GM18499 (cell line): ENCODE measurements around the gene GGT6.
"Not testable (repeated sequence)": the region's sequence is repeated elsewhere in the genome, so short reads cannot be mapped to it uniquely, and the experiment has no call there.

Experiments
- ATAC-seq: cut with Tn5 transposase; IDR thresholded peaks from one replicate; pipeline ENCODE4 v1.9.1; 2021; ENCODE audit warnings: moderate number of reproducible peaks; ENCODE audit not compliant: insufficient read depth, unreplicated experiment

GGT6 gene, protein sequence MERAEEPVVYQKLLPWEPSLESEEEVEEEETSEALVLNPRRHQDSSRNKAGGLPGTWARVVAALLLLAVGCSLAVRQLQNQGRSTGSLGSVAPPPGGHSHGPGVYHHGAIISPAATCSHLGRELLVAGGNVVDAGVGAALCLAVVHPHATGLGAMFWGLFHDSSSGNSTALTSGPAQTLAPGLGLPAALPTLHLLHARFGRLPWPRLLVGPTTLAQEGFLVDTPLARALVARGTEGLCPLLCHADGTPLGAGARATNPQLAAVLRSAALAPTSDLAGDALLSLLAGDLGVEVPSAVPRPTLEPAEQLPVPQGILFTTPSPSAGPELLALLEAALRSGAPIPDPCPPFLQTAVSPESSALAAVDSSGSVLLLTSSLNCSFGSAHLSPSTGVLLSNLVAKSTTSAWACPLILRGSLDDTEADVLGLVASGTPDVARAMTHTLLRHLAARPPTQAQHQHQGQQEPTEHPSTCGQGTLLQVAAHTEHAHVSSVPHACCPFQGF

DNA sequence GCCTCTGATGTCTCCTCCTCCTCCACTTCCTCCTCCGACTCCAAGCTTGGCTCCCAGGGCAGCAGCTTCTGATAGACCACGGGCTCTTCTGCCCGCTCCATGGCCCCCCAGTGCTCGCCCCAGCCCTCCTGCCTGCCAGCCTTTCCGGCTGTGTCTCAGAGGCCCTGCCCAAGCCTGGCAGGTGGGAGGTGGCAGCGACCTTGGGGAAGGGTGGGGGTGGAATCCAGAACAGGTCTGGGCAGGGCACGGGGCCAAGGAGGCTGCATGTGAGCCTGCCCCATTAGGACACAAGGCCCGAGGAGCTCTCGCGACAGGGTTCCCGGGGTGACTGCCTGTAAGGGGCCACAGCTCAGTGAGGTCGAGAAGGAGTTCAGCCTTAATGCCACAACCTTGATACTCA lies at the start of gene GGT6:
TSS of gene GGT6 (minus strand) at position 157 of the 400 bp plus-strand sequence. CDS start at position 101, 56 bp downstream.
- no peak for ATAC-seq

DNA sequence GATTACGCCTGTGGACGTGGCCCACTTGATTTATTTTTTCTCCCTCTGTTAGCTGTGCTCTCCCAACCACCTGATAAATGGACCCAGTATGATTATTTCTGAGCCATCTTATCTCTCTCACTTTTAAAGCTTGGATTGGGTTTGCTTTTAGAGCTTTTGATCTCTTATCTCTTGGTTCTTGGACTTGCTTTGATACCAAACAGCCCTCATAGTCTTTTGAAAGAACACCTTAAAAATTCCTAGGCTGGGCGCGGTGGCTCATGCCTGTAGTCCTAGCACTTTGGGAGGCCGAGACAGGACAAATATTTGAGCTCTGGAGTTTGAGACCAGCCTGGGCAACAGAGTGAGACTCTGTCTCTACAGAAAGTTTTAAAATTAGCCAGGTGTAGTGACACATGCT lies 49.8 kb upstream of the GGT6 start:
- ATAC-seq, result no peak

DNA sequence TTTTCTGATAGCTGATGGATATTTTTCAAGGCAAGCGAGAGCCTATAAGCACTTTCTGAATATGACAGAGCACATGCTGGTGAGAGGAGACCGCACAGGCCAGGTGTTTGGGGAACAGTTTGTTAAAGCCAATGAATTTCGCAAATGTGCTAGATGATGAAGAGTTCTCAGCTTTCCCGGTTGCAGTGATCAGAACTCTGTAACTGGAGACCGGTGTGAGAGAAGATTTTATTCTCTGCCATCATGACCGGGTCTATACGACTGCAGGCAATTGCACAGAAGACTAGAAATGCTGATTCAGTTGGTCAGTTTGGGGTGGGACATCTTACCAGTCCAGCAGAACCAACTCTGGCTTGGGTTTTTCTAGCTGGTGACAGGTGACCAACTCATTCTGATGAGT lies 49.4 kb upstream of the GGT6 start:
- no peak for ATAC-seq

DNA sequence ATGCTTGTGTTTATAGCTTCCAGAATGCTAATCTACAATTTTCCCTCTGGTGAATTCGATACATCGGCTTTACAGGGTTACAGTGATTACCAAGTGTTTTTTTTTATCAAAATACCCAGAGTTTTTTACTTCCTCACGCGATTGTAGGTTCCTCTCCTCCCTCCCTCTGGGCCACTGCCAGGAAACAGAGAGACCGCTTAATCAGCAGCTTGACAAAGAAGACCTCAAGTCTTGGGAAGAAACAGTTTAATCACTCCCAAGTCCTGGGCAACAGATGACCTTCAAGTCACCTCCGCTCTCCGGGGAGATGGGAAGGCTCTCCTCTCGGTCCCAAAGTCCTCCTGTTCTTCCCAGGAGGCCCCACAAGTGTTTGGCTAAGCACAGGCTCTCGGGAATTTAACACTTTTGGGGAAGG lies 47.4 kb upstream of the GGT6 start:
- no peak for ATAC-seq

DNA sequence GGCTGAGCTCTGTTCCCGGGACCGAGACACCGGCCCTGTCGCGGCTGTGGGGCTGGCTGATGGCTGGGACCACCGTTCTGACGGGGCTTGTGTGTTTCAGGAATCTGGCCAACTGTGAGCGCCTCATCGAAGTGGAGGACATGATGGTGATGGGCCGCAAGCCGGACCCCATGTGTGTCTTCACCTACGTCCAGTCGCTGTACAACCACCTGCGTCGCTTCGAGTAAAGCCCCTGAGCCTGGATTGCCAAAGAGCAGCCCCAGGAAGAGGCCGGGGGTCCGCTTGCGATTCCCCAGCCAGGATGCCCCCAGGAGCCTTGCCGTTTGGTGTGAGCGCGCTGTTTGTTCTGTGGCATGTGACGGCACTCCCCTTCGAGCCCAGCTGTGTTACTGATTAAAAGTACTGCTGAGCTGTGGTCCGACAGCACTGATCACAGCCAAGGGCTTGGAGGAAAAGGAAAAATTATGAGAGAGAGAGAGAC lies 46.9 kb upstream of the GGT6 start:
- no peak for ATAC-seq

DNA sequence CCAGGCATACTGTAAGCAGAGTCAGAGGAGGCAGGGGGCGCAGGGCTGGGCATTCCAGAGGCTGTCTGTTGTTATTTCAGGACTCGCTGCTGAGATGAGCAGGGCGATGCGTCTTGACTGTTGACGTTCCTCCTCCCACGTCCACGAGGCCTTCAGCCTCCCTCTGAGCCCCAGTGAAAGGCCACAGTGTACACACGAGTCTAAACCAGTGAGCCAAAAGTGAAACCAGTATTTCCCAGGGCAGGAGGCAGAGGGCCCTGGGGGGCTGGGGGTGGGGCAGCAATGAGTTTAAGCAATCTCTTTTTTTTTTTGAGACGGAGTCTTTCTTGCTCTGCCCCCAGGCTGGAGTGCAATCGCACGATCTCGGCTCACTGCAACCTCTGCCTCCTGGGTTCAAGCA lies 45.4 kb upstream of the GGT6 start:
- no peak for ATAC-seq

DNA sequence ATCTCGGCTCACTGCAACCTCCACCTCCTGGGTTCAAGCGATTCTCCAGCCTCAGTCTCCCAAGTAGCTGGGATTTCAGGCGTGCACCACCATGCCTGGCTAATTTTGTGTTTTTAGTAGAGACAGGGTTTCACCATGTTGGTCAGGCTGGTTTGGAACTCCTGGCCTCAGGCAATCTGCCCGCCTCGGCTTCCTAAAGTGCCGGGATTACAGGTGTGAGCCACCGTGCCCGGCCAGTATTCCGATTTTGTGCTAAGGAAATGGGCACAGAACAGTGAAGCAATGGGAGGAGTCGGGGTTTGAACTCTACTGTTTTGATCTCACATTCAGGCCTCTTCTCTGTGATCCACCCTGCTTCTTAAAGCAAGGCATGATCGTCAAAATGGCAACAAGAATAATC lies 44.4 kb upstream of the GGT6 start:
- ATAC-seq, result not testable (repeated sequence)

DNA sequence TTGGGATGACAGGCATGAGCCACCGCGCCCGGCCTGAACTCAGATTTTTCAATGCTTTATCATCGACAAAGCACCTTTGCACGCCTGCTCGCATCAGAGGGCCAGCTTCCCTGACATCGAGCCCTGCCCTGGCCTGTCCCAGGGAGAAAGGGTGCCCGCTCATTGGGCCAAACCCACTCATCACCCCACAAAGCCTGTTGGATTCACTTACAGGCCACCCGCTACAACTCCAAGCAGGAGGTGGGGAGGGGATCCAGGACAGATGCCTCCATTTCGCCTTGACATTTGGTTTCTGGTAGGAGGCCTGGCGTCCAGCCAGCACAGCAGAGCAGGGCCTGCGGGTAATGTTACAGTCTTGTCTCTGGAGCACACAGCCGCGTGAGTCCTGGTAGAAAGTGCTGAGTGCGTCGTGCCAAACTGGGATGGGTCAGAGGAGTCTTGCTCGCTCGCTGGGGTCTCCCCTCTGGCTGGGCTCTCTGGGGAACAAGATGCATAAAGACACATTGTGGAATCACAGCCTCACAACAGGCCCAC lies 43.8 kb upstream of the GGT6 start:
- no peak for ATAC-seq

DNA sequence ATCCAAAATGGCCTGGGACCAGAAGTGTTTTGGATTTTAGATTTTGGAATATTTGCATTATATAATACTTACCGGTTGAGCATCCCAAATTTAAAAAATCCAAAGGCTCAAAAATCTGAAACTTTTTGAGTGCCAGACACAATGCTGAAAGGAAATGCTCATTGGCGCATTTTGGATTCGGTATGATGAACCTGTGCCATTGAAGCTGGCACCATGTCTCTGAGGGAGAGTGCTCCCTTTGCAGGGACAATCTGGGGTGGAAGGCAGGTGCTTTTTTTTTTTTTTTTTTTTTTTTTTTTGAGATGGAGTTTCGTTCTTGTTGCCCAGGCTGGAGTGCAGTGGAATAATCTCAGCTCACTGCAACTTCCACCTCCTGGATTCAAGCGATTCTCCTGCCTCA lies 41.7 kb upstream of the GGT6 start:
- no peak for ATAC-seq

DNA sequence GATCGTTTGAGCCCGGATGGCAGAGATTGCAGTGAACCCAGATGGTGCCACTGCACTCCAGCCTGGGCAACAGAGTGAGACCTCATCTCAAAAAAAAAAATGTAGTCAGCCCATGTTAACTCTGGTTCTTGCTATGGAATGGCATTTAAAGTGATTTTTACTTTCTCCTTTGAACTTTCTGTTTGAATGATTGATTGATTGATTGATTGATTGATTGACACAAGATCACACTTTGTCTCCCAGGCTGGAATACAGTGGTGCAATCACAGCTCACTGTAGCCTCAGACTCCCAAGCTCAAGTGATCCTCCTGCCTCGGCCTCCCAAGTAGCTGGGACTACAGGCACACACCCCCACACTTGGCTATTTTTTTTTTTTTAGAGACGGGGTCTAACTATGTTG lies 40.9 kb upstream of the GGT6 start:
- no peak for ATAC-seq

DNA sequence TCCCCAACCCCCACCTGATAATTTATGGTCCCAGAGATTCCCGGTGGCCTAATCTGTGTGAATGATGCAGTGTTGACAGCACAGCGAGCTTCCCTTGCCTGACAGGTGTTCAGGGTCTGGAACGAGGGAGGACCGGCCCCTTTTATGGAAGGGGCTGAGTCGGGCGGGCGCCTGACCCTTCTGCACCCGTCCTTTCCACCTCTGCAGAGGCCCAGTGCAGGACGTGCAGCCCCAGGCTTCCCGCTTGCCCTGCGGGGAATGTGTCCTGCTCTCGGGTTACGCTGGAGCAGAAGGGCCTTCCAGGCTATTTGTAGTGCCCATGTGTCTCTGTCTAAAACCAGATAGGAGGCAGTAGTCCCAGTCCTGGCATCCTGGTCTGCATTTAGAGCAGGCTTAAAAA lies 40.2 kb upstream of the GGT6 start:
- no peak for ATAC-seq

DNA sequence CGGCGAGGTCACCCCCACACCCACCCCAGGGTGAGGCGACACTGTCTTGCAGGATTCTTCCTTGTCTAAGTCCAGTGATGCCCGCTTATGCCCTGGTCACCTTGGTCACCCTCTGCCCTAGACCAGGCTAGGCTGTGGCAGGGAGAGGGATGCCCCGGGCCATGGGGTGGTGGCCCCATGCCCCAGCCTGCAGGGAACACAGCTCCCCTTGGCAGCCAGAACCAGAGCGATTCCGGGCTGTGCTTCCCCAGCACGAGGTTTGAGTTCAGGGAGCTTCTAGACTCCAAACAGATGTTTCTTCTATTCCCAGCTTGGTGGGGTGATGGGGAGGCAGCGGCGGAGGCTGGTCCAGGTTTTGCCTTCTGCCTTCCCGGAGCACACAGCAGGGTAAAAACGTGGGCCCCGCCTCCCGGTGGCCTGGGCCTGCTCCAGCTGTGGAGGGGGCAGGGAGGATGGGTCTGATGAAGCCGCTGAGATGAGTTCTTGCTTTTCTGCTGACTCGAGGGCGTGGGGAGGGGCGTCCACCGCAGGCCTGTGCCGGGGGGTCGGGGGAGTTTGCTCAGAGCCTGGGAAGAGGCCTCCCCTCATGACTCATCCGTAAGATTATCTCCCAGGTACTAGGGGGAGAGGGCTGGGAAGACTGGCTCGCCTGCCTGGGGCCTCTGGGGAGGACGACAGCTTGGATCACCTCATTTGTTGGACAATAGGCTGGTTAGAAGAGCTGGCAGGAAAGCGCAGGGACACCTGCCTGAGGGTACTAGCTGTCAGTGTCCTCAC lies 39.3 kb upstream of the GGT6 start:
- ATAC-seq, result no peak

DNA sequence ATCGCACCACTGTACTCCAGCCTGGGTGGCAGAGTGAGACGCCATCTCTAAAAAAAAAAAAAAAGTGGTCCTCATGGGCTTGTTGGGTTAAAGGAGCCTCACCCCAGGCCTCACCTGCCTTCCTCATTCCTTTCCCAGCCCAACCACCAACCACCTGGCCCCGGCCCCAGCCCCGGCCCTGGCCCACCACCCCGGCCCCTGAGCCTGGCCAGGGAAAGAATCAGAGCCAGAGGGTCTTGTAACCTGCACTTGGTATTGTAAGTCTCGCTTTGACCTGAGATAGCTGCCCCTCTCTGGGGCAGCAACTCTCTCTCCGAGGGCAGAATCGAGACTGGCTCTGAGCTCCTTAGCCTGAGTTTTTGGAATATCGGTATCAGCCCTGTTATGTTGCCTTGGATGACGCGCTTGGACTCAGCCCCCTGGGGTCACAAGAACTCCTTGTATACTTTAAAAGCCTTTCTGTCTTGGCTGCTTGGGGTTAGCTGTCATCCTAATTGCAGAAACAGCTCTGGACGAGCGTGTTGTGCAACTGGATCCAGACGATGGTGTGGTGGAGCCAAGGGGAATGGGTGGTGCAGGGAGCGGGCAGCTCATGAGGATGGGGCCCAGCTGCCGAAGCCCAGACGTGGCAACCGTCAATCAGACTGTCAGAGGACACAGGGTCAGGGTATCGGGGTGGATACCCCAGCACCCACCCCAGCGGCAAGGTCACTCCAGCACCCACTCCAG lies 38.6 kb upstream of the GGT6 start:
- ATAC-seq, result no peak

DNA sequence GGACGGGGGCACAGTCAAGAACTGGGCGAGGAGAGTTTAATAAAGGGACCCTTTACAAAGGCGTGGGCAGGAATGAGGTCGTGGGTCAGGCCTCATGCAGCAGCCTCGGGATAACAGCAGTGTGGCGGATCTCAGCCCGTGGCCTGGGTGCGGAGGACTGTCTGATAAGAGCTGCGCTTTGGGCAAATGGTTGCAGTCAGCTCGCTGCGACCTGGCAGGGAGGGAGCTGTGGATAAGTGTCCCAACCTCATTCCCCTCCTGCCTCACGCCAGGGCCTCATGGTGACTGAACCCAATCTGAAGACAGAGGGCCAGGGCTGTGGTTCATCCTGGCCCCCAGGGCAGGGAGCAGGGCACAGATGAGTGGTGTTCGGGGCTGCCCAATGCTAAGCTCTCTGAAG lies 37.6 kb upstream of the GGT6 start:
- ATAC-seq, result no peak

DNA sequence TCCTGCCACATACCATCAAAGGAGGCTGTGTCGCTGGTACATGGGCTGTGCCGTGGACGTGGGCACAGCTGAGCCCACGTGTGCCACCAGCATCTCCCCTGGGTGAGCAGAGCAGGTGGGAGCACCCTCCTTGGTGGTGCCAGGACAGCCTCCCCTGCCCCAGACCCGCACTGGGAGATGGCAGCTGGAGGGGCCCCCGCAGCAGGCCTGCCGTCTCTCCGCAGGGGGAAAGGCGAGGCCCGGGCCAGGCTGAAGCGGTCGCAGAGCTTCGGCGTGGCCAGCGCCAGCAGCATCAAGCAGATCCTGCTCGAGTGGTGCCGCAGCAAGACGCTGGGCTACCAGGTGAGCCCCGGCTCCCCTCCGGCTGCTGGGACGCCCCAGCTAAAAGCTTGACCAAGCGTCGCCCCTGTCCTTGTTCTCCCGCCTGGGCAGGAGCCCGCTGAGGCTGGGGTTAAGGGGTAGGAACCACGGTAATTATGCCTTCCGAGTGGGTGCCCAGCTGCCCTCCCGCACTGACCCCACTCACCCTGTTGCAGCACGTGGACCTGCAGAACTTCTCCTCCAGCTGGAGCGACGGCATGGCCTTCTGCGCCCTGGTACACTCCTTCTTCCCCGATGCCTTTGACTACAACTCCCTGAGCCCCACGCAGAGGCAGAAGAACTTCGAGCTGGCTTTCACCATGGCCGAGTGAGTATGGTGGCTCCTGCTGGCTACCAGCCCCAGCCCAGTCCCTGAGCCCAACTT lies 36.4 kb upstream of the GGT6 start:
- ATAC-seq, result no peak

DNA sequence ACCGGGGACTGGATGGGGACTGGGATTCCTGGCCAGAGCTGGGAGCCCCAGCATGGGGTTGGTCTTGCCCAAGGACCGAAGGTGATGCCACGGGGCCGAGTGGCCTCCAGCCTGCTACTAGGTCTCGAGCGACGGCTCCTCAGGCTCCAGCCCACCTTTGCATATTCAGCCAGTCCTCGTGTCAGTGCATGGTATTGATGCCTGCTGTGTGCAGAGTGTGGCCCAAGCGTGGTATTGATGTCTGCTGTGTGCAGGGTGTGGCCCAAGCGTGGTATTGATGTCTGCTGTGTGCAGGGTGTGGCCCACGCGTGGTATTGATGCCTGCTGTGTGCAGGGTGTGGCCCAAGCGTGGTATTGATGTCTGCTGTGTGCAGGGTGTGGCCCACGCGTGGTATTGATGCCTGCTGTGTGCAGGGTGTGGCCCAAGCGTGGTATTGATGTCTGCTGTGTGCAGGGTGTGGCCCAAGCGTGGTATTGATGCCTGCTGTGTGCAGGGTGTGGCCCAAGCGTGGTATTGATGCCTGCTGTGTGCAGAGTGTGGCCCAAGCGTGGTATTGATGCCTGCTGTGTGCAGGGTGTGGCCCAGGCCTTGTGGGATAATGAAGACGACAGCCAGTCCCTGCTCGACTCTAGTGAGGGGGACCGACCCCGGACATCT lies 35.4 kb upstream of the GGT6 start:
- not testable (repeated sequence) for ATAC-seq

DNA sequence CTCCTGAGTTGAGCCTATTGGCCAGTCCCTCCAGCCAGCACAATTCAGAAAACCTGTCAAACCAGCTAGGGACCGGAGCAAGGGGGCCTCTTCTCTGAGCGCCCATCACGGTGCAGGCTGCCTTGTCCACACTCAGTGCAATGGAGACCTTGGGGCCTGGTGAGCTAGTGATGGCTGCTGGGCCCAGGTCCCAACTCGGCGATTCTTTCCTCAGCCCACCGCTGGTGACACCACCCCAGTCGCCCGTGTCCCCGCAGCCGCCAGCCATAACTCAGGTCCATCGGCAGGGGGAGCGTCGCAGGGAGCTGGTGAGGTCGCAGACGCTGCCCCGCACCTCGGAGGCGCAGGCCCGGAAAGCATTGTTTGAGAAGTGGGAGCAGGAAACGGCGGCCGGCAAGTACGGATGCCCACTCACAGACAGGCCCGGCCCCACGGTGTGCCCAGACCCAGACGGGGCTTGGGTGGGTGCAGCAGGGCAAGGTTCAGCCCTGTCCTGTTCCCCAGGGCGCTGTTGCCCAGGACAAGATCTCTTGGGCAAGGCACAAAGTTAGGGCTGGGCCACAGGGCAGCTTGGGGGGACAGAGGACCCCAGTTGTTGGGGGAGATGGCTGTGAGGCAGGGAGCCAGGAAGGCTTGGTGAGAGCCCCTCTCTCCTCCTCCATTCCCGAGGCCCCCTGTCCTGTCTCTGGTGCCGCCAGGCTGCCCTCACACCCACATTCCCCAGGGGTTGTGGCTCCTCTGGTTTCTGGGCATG lies 34.7 kb upstream of the GGT6 start:
- no peak for ATAC-seq

DNA sequence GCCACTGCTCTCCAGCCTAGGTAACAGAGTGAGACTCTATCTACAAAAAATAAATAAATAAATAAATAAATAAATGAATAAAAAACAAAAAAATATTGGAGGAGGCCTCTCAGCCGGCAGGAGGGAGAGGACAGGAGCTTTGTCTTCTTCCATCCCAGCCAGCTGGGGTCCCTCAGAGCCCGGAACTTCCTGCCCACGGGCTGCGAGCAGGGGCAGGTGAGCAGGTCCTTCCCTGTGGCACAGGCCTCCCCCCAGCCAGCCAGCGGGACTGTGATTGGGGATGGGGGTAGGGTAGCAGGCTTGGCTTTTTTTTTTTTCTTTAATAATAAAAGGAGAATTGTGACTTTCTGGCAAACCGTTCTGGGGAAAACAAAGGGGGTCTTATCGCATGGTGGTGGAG lies 34.0 kb upstream of the GGT6 start:
- no peak for ATAC-seq

DNA sequence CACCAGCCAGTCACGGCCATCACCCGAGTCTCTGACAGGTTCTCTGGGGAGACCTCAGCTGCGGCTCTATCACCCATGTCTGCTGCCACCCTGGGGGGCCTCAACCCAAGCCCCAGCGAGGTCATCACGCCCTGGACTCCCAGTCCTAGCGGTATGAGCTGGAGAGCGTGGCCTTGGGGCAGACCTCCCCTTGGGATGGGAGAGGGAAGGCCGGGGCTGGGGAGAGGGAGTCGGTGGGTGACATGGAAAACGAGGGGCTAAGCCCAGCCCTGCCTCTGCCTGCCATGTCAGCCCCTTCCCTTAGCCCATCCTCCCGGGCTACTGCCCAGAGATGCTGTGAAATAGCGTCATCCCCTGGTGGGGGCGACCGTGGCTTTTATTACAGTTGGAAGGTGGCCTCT lies 32.6 kb upstream of the GGT6 start:
- ATAC-seq, result no peak
